NOMO-1 treated with dmso at 0.1 percent for 144 hours (cell line): ENCODE results near the gene AFAP1L2.
"Not testable (repeated sequence)": the region's sequence is repeated elsewhere in the genome, so short reads cannot be mapped to it uniquely, and the experiment has no call there.

Source experiments
- DNase-seq: peaks from one replicate; lab custom pipeline; 2025; ENCODE audit not compliant: unreplicated experiment; lab: John Stamatoyannopoulos, UW

AFAP1L2 gene

DNA sequence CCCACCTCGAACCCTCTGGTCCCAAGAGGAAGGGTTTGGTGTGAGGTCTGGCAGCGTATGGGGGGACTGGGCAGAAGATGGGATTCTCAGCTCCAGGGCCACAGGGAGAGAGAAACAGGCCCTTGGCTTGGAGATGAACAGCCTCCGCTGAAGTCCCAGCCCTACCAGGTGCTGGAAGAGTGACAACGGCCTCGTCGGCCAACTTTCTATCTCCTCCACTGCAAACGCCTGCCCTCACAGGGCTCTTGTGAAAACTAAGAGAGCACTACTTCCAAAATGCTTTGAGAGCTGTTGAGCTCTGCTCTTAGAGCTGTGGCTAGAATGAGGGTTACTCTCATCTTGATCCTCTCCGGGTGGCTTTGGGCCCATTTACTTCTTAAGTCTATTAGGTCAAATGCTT, 63.5 kb downstream of the AFAP1L2 start:
- DNase-seq: no peak

DNA sequence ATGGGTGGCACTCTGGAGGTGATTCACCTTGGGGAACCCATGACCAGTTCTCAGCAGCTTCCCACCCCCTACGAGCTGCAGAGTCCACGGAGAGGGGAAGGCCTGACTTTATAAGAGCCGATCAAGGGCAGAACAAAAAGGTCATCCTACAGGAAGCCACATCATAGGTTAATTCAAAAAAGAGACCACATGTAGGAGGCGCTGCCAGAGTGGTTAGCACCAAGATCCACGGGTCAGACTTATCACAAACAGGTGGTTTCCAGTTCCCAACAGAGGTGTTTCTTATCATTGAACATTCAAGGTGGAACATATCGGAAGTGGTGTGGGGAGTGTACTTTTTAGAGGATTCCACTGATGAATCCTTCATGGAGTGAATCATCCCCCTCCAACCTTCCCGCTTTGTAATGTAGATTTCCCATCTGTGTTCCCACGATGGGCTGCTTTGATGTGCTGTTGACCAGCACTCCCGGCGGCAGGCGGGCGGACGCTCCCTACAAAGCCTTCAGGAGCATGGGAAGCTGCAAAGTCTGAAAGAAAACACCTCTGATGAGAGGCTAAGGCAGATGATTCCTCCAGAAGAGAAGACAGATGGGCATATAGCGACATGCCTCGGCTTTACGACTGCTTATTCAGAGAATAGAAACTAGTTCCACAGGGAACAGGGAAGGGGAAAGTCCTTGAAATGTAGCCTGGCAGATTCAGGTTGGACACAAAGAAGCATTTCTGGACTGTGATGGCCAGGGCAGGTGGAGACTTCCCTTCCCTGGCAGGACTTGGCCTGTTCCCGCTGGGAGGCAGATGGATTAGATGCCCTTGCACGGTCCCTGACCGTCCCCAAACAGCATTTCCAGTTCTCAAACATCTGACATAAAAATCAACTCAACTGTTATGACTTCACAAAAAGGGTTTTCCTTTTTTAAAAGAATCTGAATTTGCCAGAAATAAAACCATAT, 66.5 kb downstream of the AFAP1L2 start:
- DNase-seq: no peak

DNA sequence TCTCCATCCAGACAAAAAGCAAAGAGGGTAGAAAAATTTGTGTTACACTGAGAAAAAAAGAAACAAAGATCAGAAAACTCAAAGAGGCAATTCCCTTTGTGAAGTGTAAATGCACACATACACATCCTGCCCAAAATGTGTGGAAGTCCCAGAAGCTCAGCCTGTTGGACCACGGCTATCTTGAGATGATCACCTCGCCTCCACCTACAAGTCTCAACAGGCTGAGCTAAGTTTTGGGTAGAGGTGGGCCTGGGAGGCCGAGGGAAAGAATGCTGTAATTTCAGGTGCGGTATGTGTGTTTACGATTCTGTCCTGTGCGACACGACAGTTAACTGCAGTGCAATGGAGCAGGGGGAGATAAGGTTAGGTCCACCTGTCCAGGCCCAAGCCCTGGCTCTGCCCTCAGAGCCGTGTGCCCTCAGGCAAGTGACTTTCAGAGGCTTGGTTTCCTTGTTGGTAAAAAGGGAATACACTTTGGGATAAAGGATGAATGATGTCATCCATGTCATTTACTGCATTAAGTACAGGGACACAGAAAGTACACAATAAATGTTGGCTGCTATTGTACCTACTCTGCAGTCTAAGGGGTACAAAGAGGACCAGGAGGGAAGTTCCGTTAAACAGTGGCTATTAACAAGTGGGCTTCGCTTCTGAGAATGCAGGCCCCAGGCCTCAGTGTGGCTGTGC, 67.3 kb downstream of the AFAP1L2 start:
- no peak for DNase-seq

DNA sequence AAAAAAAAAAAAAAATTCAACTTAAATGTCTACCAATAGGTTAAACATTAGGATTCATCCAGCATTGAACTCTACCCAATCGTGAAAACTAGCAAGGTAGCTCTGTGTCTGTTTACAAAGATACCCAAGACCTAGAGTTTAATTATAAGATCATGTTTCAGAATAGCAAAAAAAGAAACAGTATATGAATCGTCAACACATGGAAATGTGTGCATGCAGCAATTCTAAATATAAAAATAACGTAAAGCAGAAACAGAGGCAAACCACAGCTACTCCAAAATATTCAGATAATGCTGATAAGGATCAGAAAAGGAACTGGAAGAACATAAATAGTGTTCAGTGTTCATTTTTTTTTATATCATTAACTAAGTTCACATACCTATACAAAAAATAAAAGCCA, 68.7 kb downstream of the AFAP1L2 start:
- no peak for DNase-seq

DNA sequence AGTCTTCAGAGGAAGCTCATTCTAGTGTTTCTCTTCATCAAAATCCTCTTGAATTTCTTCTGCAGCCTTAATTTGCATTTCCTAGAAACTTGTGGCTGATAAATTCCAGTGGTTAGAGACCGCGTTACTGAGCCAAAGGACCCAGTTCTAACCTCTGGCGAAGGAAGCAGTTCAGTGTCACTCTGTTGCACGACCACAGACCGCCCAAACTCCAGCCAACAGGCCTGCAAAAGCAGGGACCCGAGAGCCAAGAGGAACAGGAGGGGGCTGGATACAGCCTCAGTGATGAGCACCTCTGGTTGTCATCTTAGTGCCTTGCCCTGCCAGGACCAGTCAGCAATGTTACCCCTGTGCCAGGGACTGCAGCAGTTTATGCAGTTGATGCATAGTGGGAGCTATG, 70.0 kb downstream of the AFAP1L2 start:
- DNase-seq: no peak

DNA sequence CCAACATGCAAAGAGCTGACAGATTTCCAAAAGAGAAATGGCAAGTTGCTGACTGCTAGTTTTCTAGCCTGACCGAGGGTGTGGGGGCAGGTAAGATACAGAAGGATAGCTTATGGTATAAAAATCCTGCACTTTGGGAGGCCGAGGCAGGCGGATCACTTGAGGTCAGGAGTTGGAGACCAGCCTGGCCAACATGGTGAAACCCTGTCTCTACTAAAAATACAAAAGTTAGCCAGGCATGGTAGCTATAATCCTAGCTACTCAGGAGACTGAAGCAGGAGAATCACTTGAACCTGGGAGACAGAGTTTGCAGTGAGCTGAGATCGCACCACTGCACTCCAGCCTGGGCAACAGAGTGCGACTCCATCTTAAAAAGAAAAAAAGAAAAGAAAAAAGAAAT, 70.9 kb downstream of the AFAP1L2 start:
- DNase-seq: not testable (repeated sequence)

DNA sequence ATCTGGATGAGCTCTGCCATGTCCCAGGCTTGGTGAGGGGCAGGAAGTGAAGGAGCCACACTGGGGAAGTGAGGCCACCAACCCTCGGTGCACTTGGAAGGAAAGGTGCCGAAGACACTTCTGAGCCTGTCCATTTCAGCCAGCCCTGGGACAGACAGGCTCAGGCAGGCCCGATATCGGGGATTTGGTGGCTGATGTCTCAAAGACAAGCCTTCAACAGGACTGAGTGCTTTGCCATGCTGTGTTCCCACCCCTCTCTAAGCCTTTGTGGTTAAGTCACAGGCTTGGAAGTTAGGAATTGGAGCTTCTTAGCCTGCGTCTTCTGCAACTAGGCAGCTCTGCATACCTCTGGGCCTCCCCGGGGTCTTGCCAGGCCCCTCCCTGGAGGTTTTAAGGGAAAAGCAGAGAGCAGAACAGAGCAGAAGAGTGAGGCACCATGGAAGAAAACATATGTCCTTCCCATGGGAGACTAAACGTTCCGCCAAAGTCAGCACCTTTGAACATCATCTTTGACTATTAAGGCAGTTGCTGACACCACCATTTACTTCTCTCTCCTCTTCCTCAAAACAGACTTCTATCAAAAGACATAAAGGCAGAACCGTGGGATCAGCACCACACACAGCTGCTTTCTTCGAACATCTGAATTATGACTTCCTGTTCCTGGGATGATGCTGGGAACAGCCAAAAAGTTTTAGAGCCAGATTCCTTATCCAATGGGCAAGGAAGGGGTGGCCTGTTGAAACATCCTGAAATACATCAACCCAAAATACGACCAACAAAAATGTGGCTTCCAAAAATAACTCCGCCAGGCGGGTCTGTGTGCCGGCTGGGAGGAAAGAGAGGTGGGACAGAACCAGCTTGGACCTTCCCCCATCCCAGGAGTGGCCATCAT, 71.8 kb downstream of the AFAP1L2 start:
- no peak for DNase-seq

DNA sequence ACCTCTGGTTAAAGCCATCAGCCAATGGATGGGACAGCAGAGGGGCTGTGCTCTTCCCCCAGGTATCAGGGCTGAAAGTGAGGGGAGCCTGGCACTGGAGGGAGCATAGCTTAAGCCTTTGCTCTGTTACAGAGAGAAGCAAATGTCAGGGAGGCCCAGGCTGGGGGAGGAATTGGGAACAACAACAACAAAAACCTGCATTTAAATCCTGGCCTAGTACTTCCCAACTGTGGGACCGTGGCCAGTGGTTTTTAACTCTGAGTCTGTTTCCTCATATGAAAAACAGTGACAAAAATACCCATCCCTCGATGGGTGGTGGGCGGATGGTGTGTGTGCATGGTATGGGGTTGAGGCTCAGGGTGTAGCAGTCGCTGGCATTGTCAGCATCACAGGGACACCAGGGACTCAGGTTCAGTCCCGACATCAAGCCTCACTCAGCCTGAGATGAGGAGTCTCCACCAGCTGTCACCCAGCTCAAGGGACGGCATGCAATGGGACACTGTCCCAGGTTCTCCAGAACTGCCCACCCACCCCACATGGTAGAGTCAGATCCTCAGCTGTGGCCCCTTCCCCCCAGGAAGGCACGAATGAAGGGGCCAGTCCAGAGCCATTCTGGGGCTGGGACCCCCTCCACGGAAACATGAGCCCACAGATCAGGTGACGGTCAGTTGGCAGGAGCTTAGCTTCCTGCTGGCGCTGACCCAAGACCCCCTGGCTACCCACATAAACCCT, 74.5 kb downstream of the AFAP1L2 start:
- no peak for DNase-seq

DNA sequence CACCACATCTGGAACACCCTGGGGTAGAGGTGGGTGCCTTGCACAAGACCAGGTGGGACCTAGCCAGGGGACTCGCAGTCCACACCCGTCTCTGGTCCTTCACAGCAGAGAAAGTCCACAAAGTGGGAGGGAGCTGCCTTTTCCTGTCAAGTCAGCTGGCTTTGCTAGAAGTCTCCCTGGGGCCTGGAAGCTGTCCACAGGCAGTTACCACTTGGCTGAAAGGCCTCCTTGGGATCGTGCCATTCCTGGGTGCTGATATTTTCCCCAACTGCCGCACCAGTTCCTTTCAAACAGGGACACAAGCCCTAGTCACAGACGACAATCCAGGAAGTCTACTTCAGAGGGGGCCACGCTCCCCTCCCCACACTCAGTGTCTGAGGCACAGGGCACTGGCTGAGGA, 75.4 kb downstream of the AFAP1L2 start:
- DNase-seq: no peak

DNA sequence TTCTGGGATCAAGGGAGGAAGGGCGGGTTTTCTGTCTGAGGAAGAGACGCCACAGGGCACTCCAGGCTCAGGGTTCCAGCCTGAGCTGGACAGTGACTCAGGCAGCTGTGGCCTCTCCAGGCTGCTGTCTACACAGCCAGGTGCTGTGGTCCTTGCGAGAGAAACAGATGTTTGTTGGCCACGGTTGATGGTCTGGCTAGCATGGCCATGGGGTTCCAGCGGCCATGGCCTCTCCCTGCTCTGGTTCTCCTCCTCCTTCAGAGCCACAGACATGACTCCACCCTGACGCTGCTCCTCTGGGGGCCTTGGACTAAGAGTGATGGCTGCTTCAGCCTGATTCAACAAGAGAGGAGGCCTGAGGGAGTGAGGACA, 75.9 kb downstream of the AFAP1L2 start:
- DNase-seq: no peak

DNA sequence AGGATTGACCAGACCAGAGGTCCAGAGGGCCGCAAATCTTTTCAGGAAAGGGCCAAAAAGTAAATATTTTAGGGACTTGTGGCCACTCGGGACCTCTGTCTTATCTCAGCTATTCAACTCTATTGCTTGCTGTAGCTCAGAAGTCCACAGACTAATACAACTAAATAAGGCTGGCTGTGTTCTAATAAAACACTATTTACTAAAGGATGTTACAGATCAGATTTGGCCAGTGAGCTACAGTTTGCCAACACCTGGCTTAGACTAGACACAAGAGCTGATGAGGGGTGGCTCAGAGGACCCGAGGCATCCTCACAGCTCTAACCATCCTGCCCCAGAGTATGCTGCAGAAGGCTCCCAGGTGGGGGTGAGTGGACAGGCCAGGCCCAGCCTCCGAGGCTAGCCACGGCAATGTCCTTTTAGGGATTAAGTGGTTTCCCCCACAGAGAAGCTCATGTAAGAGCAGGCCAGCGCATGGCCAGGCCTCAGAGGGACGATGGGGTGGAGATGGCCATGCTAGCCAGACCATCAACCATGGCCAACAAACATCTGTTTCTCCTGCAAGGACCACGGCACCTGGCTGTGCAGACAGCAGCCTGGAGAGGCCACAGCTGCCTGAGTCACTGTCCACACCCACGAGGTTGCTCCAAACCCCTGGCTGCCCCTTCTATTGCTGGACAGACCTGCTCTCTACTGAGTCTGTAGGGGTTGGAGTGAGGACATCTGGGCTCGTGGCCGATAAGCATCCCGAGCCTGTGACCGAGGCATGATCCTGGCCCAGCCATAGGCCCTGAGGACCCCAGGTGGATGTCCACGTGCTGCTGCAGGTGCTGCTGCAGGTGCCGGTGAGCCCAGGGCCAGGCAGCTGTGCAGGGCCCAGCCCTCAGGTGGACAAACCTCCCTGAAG, 76.5 kb downstream of the AFAP1L2 start:
- DNase-seq: no peak

DNA sequence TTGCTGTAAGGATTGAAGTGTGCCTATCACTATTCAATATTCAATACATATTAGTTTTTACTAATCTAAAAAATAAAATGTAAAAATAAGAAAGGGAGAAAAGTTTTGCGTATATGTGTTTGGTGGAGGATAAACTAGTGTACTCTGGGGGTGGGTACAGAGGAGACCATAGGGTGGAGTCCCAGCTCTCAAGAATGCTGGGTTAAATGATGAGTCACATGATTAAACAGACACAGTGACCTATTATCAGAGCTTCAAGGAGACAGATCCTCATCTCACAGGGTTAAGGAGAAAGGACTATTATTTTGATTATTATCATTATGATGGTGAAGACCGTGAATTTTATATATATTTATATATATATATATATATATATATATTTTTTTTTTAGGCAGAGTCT, 77.5 kb downstream of the AFAP1L2 start:
- no peak for DNase-seq

DNA sequence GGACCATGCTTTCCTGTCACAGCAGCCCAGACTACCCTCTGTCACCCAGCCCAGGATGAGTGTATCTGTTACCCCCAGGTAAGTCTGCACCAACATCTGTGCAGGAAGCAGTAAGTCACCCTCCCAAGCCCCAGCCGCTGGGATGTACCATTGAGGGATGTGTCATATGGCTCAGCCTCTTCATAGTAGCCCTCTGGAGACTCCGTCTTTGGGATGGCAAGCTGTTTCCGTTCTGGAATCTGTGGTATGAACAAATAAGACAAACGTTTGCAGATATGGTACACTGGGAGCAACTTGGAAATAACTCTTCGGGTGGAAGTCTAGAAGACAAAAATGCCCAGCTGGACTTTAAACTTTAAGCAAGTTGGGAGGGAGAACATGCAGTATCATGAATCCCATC, 81.3 kb downstream of the AFAP1L2 start:
- DNase-seq: no peak

DNA sequence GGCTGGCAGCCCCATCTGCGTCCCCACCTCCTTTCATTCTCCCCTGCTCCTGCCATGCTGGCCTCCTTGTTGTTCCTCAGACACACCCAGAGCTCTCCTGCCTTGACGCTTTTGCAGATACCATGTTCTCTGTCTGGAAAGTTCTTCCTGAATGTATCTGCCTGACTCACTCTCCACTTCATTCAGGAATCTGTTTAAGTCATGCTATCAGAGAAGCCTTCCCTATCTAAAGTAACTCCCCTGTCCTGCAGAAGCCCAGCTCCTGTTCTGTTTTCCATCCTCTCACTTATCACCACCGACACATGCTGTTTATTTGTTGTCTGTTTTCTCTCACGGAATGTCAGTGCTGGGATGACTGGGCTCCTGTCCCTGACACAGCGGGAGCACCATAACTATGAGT, 82.0 kb downstream of the AFAP1L2 start:
- no peak for DNase-seq

DNA sequence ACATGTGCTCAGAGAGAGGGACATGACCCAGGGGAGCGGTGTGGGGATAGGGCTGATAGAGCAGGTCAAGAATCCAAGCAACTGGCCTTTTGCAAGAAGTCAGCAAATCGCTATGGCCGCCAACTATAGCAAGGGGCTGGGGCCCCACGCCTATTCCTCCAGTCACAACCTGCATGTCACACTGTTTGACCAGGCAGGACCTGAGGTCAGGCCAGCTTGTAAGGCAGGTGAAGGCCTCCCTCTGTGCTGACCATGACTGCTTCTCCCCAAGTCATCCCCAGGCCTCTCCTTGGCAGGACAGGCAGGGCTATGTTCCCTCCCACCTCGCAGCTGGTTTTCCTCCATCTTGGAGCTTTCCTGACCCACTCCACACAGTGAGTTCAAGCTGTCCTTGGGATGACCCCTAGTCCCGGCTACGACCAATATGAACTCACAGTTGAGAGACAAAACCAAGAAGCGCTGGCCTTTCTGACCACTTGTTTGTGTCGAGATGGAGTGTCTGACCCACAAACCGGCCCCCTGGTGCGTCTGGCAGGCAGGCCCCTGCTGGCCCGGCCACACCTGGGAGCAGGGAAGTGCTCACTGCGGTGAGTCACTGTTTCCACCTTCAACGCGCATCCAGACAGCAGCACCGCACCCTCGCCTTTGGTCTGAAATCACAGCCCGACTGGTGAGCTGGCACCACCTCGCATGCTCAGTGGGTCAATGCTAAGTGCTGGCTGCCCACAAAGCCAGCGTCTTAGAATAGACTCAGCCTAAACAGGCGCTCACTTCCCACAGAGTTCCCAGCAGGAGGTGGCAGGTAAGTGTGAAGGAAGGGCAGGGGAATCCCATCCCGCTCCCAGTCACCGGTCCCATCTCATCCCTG, 83.8 kb downstream of the AFAP1L2 start:
- DNase-seq: no peak

DNA sequence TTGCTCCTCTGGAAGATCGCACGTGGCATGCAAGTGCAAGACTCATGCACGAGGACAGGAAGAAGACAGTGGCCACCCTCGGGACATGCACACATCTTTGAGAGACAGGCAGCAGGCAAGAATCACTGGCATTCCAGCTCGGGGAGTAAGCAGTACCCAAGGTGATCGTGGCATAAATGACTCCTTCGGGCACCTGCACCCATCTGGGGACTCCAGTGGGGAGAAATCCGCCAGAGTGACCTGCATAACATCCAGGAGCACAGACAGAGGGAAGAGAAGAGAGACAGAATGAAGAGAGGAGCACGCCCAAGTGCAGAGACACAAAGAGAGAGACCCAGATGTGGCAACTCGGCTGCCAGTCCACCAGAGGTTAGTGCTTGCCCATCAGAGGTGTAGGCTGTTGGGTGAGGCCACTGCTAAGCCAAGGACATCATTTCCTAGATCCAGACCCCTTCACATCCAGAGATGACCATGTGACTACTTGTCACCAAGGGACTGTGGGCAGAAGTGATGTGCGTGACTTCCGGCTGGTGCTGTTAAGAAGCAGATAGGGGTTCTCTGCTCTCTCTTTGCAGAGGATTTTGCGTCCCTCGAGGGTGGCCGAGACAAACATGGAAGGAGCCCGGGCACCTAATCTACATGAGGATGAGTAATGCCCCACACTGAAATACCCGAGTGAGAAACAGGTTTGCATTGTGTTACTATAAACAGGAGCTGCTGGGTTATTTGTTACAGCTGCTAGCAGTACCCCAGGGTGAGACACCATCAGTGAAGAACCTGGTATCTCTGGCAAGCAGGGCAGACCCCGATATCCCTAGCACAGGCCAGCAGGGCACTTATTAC, 84.7 kb downstream of the AFAP1L2 start:
- no peak for DNase-seq

DNA sequence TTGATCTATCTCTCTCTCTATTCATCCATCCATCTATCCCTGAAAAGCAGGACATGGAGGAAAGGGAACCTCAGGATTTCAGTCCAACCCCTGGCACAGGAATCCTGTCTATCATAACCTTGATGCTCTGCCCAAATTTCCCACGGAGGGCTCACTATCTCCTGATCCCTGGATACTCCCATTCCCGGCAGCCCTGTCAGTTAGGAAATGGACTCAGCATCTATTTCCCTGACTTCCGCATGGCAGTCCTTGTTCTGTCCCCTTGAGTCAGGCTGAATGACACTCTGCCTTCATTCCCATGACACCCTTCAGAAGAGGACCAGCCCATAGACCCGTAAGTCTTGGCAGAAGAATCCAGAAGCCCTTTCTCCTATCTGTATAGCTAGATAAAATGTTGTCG, 87.6 kb downstream of the AFAP1L2 start:
- no peak for DNase-seq
